GM19099 (cell line): ENCODE measurements around the gene GPR89B.

Source experiments
- POLR2A ChIP-seq: IDR thresholded peaks from 3 replicates; pipeline ENCODE4 v1.6.1; 2011; ENCODE audit warnings: low read depth; ENCODE audit not compliant: insufficient read length; ENCODE audit errors: extremely low read depth

The GPR89B gene

DNA sequence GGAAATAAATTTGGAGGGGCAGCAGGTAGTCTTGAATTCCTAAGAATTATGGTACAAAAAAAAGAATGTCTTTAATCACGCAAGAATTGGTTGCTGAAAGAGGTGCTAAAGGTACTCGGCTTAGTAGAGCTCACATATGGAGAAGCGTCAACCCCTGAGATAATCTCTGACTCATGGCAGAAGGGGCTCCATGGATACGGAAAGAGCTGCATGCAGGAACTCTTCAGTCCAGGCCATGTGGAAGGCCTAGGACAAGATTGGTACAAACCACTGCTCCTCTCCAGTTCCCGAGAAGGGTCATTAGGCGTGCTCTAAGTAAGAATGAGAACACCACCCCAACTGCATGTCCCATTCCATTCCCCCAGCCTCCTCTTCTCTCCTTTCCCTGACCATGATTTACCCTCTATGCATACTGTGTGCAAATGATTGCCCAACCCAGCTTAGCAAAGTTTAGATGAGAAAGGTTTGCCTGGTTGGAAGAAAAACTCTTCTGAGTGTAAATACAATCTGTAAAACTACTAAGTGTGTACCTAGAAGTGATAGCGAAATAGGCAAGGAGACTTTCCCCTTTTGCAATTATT lies 14.8 kb upstream of the GPR89B start:
- TF ChIP-seq POLR2A: no peak

DNA sequence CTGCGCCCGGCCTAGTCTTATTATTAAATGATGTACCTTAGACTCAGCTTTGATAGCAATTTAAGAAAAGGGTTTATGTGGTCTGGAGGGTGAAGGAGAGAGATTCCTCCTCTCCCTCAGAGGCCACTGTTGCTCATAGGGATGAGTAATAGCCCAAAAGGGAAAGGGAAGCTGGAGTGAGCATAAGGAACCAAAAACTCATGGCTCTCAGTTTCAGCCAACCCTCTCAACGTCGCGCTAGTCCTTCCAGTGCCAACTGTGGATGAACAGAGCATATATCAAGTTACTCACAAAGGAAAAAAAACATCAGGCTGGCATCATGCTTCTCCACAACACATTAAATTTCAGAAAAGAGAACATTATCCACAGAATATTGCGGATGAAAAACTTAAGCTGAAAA lies 8.3 kb upstream of the GPR89B start:
- TF ChIP-seq POLR2A: no peak

DNA sequence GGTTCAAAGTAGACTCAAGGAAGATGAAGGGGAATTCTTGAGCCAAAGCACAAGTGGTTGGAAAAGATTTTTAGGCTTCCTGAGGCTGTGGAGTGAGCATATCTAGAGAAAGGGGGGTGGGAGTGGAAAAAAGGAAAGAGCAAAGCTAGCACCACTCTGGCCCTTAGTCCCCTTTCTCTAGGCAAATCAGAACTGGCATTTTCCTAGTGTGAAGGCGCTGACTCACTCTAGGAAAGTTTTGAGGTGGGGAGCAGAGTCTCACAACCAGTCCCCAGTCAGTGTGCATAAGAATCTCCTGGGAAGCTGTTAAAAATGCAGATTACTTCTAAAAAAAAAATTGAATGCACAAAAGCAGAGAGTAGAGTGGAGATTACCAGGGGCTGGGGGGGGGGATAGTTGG lies 3.4 kb upstream of the GPR89B start:
- TF ChIP-seq POLR2A: no peak

DNA sequence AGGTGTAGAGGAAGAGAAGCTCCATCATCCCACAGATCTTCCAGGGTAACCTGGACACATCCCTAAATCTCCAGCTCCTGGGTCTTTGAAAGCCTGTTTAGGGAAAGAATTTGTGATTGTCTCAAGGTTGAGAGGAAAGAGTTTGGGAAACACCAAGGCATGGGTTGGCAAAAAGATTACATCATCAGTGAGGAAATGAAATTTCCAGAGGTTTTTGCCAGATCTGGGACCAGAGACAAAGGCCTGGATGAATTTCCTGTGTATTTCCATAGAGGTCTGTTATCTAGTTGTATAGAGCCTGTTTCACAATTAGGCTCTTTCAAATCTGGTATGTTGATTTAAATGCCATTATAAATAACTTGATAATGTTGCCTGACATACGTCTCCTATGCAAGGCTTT lies 82.3 kb downstream of the GPR89B start:
- no peak for TF ChIP-seq POLR2A

DNA sequence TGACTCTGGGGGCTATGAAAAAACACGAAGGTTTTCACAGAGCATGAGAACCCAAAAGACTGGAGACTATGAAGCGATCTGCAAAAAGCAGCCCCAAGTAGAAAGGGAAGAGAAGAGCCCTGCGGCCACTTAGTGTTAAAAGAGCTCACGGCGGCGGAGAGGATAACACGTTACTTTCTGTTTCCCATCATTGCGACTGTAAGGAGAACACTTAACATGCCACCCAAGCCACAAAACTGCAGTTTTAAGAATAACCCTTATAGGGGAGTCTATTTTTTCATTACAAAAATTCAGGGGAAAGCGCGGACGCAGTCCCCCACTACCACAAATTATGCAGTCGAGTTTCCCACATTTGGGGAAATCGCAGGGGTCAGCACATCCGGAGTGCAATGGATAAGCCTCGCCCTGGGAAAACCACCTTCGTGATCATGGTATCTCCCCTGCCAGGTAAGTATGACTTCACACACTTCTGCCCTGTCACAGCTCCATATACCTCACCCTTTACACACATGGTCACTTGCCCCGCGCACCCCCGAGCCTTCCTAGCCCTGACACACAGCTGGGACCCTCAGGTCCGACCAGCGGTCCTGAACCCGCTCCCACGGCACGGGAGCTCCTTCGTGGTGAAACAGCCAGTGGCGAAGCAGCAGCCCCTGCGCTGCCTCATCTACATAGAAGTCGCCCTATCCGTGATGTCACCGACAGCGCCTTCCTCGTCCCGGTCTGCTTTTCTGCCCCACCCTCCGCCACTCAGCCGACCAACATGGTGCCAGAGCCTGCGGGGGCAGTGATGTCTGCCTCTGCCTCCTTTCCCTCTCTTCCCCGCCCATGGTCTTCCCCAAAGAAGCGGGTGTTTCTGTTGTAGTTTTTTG lies 110.5 kb downstream of the GPR89B start:
- peak; percentile 89 for TF ChIP-seq POLR2A
